ENCODE data around the gene KIR3DL3.
"Not testable (repeated sequence)": the region's sequence is repeated elsewhere in the genome, so short reads cannot be mapped to it uniquely, and the experiment has no call there.

Gene KIR3DL3

GRCh38 chr19:54738306-54738705 is 14.1 kb downstream of the KIR3DL3 start, which contains the start of gene KIR2DL3:
KIR2DL3 (plus strand) TSS chr19:54738513; CDS start chr19:54738546, 33 bp downstream.
- not testable (repeated sequence) for DNase-seq

- no peak for DNase-seq
These were observed 14.5 kb downstream of the KIR3DL3 start for GRCh38 chr19:54738715-54739114.

GRCh38 chr19:54739587-54740497 is 15.6 kb downstream of the KIR3DL3 start:
- no peak for DNase-seq

GRCh38 chr19:54741950-54742349 is 17.7 kb downstream of the KIR3DL3 start:
- not testable (repeated sequence) for DNase-seq

- DNase-seq, result not testable (repeated sequence)
These were observed 19.8 kb downstream of the KIR3DL3 start for GRCh38 chr19:54744080-54744479.

GRCh38 chr19:54747614-54748322 is 23.5 kb downstream of the KIR3DL3 start:
- not testable (repeated sequence) for DNase-seq

- not testable (repeated sequence) for DNase-seq
These were observed 26.0 kb downstream of the KIR3DL3 start for GRCh38 chr19:54750276-54750675.

GRCh38 chr19:54756204-54757110 is 32.2 kb downstream of the KIR3DL3 start:
- not testable (repeated sequence) for DNase-seq

GRCh38 chr19:54758577-54758976 is 34.3 kb downstream of the KIR3DL3 start:
- not testable (repeated sequence) for DNase-seq

- not testable (repeated sequence) for DNase-seq
These were observed 40.0 kb downstream of the KIR3DL3 start for GRCh38 chr19:54764219-54764618.

GRCh38 chr19:54766464-54766863 is 42.2 kb downstream of the KIR3DL3 start:
- not testable (repeated sequence) for DNase-seq

- DNase-seq, result not testable (repeated sequence)
These were observed 45.4 kb downstream of the KIR3DL3 start, which contains the start of gene KIR2DL1 for GRCh38 chr19:54769646-54770045. KIR2DL1 (plus strand) TSS chr19:54769793; CDS start chr19:54769851, 58 bp downstream.

- not testable (repeated sequence) for DNase-seq
These were observed 46.3 kb downstream of the KIR3DL3 start for GRCh38 chr19:54770511-54770910.

GRCh38 chr19:54771018-54771960 is 47.0 kb downstream of the KIR3DL3 start:
- DNase-seq, result not testable (repeated sequence)

- DNase-seq, result not testable (repeated sequence)
These were observed 48.4 kb downstream of the KIR3DL3 start for GRCh38 chr19:54772666-54773065.

- not testable (repeated sequence) for DNase-seq
These were observed 51.0 kb downstream of the KIR3DL3 start for GRCh38 chr19:54775095-54775815.

- DNase-seq, result not testable (repeated sequence)
These were observed 51.6 kb downstream of the KIR3DL3 start for GRCh38 chr19:54775830-54776229.

GRCh38 chr19:54777851-54778250 is 53.6 kb downstream of the KIR3DL3 start:
- not testable (repeated sequence) for DNase-seq

- not testable (repeated sequence) for DNase-seq
These were observed 54.7 kb downstream of the KIR3DL3 start for GRCh38 chr19:54778896-54779295.

GRCh38 chr19:54782916-54783315 is 58.7 kb downstream of the KIR3DL3 start:
- not testable (repeated sequence) for DNase-seq
